Common myeloid progenitor, CD34-positive (primary cell): Measurements from ENCODE around the gene SLCO3A1.

Source experiments
- CTCF ChIA-PET: fragments of 350-600 bp; sonication (Branson Sonifier 250); formaldehyde crosslinking; loops from one replicate; lab custom pipeline; 2021; ENCODE audit warnings: antibody characterized with exemption; lab: Charles Lee
- POLR2A ChIA-PET: fragments of 350-600 bp; sonication (Branson Sonifier 250); formaldehyde crosslinking; loops from one replicate; lab custom pipeline; 2021; ENCODE audit warnings: antibody characterized with exemption; lab: Charles Lee
- DNase-seq, 3 donors: peaks; one replicate each; pipeline versions ENCODE4 v3.0.0 to v3.0.0-alpha.2; 2013
- H3K27ac ChIP-seq, 2 experiments: 1 replicate in 1 of 2; 2 replicates in 1 of 2; pipeline ENCODE4 v1.7.0; 2013; ENCODE audit warnings: inconsistent platforms in 2 of 2, low read length in 2 of 2, mild to moderate bottlenecking in 2 of 2, low read depth in 1 of 2, moderate library complexity in 1 of 2; ENCODE audit not compliant: severe bottlenecking in 2 of 2, insufficient read depth in 1 of 2, poor library complexity in 1 of 2
- H3K27me3 ChIP-seq, 5 experiments: replicated peaks in 2 of 5; 1 replicate in 3 of 5; 2 replicates in 2 of 5; pipeline versions ENCODE4 v1.6.1 to v1.7.0; 2013; ENCODE audit warnings: low read length in 4 of 5, mild to moderate bottlenecking in 2 of 5, moderate library complexity in 2 of 5, inconsistent platforms in 1 of 5; ENCODE audit not compliant: insufficient read depth in 5 of 5, control insufficient read depth in 4 of 5
- H3K36me3 ChIP-seq, 4 experiments: 1 replicate in 2 of 4; 2 replicates in 2 of 4; pipeline versions ENCODE4 v1.6.1 to v1.7.0; 2013; ENCODE audit warnings: low read length in 3 of 4, control low read depth in 1 of 4, mild to moderate bottlenecking in 1 of 4; ENCODE audit not compliant: control insufficient read depth in 4 of 4, insufficient read depth in 4 of 4
- H3K4me1 ChIP-seq, 4 experiments: 1 replicate in 3 of 4; 2 replicates in 1 of 4; pipeline versions ENCODE4 v1.6.1 to v1.7.1; 2013; ENCODE audit warnings: low read length in 3 of 4, mild to moderate bottlenecking in 3 of 4, control low read depth in 1 of 4, inconsistent platforms in 1 of 4, moderate library complexity in 1 of 4; ENCODE audit not compliant: control insufficient read depth in 4 of 4, insufficient read depth in 4 of 4; ENCODE audit errors: control extremely low read depth in 1 of 4
- H3K4me3 ChIP-seq, 7 experiments: 1 replicate in 4 of 7; 2 replicates in 3 of 7; pipeline versions ENCODE4 v1.5.1 to v1.7.0; 2013; ENCODE audit warnings: mild to moderate bottlenecking in 7 of 7, low read length in 6 of 7, moderate library complexity in 6 of 7, inconsistent platforms in 2 of 7, low read depth in 2 of 7, control low read depth in 1 of 7; ENCODE audit not compliant: insufficient read depth in 4 of 7, control insufficient read depth in 1 of 7; ENCODE audit errors: extremely low read depth in 1 of 7
- H3K9me3 ChIP-seq, 5 experiments: 1 replicate in 4 of 5; 2 replicates in 1 of 5; pipeline versions ENCODE4 v1.6.1 to v1.7.1; 2013; ENCODE audit warnings: low read length in 4 of 5, mild to moderate bottlenecking in 2 of 5, inconsistent platforms in 1 of 5, low read depth in 1 of 5, moderate library complexity in 1 of 5; ENCODE audit not compliant: control insufficient read depth in 4 of 5, insufficient read depth in 2 of 5; ENCODE audit errors: control extremely low read depth in 1 of 5
- WGBS: methylation state at CpG from one replicate; pipeline ENCODE4 v1.1.5; 2013; ENCODE audit not compliant: insufficient coverage; 5-methylcytosine and 5-hydroxymethylcytosine counted together

SLCO3A1 gene

DNA sequence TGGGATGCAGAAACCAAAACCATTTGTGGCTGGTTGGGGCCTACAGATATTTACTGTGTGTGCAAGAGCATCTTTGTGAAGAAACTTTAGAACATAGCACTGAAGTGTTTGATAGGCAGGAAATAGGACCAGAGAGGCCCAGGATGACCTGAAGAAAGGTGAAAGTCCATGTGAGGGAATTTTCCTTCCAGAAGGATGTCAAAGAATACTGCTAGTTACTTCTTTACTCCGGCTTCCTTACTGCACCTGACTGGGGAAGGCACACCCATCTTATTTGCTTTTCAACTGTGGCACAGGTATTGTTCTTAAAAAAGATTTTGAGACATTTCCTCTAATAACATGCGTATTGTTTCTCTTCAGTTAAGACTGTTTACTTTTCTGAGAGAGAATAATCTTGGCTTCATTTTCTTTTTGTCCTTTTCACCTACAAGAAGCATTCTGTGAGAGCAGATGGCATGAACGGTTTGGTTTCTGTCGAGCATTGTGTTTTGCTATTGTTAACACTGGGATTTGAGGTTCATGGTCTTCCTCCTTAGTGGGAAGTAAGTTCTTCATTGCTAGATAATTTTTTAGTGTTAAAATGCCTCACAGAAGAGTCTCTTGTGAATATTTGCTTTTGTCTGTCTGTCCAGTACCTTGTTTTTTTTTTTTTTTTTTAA, 71.5 kb downstream of the SLCO3A1 start:
- Histone ChIP-seq H3K4me3 (no peak overlapping the region), H3K27me3 (no peaks in the 10 kb centered on the region), H3K4me1 (peaks cover 5 to 24% (median 17%) of the 10 kb centered on the region in 4 experiments), H3K9me3 (no peaks in the 10 kb centered on the region), H3K27ac (no peak overlapping the region), H3K36me3 (no peaks in the 10 kb centered on the region)
- no CpG with 5 or more reads among the region's 4 CpGs for WGBS
- DNase-seq: no peak
- ChIA-PET CTCF (interaction anchor here (1.4 kb wide), 1 partner anchor 14 kb away, joined by 3 read pairs; no protein-coding TSS in a partner anchor), POLR2A (no interaction called here)

DNA sequence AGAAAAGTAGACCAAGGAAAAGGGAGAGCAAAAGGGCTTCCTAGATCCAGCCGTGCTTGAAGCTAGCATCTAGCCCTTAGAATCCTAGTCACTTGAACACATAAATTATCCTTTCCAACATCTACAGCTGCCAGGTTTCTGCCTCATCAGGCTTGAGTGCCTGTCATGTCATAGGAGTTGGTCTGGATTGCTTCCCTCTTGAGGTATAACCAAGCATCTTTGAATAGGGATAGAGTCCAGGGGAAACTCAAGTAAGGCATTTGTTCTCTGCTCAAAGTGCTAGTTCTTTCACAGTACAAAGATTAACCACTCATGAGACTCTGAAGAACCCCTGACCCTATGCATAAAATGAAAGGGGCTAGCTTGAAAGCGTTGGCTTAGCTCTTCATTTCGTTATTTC, 72.3 kb downstream of the SLCO3A1 start:
- no peaks in the 10 kb centered on the region for H3K9me3 ChIP-seq
- DNase-seq: no peak
- no peaks in the 10 kb centered on the region for H3K36me3 ChIP-seq
- ChIA-PET POLR2A (no interaction called here), CTCF (interaction anchor here (1.4 kb wide), 1 partner anchor 16 kb away, joined by 3 read pairs; no protein-coding TSS in a partner anchor)
- no peak overlapping the region for H3K4me3 ChIP-seq
- WGBS: no CpG with 5 or more reads among the region's 3 CpGs
- H3K27me3 ChIP-seq: no peaks in the 10 kb centered on the region
- no peak overlapping the region for H3K27ac ChIP-seq
- H3K4me1 ChIP-seq: peaks cover 5 to 22% (median 16%) of the 10 kb centered on the region in 4 experiments

- Histone ChIP-seq H3K4me1 (peaks cover 0 to 12% (median 8%) of the 10 kb centered on the region in 4 experiments), H3K27ac (no peak overlapping the region), H3K27me3 (no peaks in the 10 kb centered on the region), H3K4me3 (peak overlapping the region in 1 of 7 experiments; percentile 6), H3K9me3 (no peaks in the 10 kb centered on the region), H3K36me3 (no peaks in the 10 kb centered on the region)
- peak in 2 of 3 donors; percentile 38 to 56 for DNase-seq
- ChIA-PET CTCF (interaction anchor here (0.7 to 1.4 kb wide), 2 partner anchors 15 to 59 kb away, joined by 3 read pairs; no protein-coding TSS in a partner anchor), POLR2A (interaction anchor here (0.7 kb wide), 1 partner anchor 44 kb away, joined by 5 read pairs; no protein-coding TSS in a partner anchor)
- WGBS: no CpG with 5 or more reads among the region's 4 CpGs
Measured at GRCh38 chr15:91926908-91927270, 73.4 kb downstream of the SLCO3A1 start.

DNA sequence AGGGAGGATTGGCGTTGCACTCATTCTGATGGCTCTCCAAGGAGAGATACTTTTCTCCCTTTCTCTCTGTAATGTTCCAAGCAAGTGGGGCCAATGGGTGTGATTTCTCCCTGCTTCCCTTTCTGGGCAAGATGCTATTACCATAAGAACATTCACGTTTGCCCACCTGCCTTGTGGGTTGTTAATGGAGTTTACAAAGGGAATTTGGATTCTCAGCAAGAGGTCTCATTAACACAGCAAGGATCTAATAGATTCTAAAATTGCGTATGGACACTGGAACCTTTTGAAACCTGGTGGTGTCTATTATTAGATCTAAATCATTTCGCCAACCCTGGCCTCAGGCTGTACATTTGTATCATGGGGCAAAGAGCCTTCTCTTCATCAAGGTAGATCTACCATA, 74.1 kb downstream of the SLCO3A1 start:
- POLR2A ChIA-PET: no interaction called here
- Histone ChIP-seq H3K9me3 (no peaks in the 10 kb centered on the region), H3K4me1 (peaks cover 0 to 8% (median 5%) of the 10 kb centered on the region in 4 experiments), H3K4me3 (no peak overlapping the region), H3K27ac (no peak overlapping the region), H3K36me3 (no peaks in the 10 kb centered on the region), H3K27me3 (no peaks in the 10 kb centered on the region)
- DNase-seq: no peak
- 100% methylated on average over 2 of the region's 4 CpGs for WGBS
- CTCF ChIA-PET: interaction anchor here (1.0 to 1.7 kb wide), 2 partner anchors 11 to 14 kb away, joined by 5 to 8 read pairs; no protein-coding TSS in a partner anchor

DNA sequence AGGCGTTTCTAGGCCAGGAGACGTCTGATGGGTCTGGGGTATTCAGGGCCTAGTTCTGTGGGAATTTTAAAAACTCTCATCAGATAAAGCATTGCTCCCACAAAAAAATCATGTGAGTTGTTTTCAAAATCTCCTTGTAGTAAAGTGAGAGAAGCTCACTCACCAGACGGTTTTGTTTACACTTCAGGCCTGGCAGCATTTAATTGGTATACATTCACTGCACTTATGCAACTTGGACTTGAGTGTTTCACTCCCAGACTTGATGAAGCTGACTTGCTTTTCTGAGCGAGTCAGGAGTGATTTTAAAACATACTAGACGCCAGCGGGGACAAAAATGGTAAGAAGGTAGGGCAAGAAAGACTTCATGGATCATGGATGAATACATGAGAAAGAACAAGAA, 75.2 kb downstream of the SLCO3A1 start:
- DNase-seq: no peak
- H3K27ac ChIP-seq: no peak overlapping the region
- ChIA-PET CTCF (interaction anchor here (1.0 to 1.9 kb wide), 6 partner anchors 10 to 78 kb away, joined by 3 to 8 read pairs (median 4); no protein-coding TSS in a partner anchor), POLR2A (interaction anchor here (0.7 kb wide), 1 partner anchor 40 kb away, joined by 4 read pairs; no protein-coding TSS in a partner anchor)
- peaks cover 0 to 8% (median 5%) of the 10 kb centered on the region in 4 experiments for H3K4me1 ChIP-seq
- H3K27me3 ChIP-seq: no peaks in the 10 kb centered on the region
- H3K36me3 ChIP-seq: no peaks in the 10 kb centered on the region
- WGBS: 93% methylated on average over 3 of the region's 6 CpGs
- H3K4me3 ChIP-seq: no peak overlapping the region
- H3K9me3 ChIP-seq: no peaks in the 10 kb centered on the region

- DNase-seq: no peak
- POLR2A ChIA-PET: no interaction called here
- WGBS: no CpG with 5 or more reads among the region's 2 CpGs
- Histone ChIP-seq H3K36me3 (no peaks in the 10 kb centered on the region), H3K9me3 (peaks cover 0 to 7% (median 0%) of the 10 kb centered on the region in 5 experiments), H3K27me3 (no peaks in the 10 kb centered on the region), H3K4me3 (no peak overlapping the region), H3K27ac (no peak overlapping the region), H3K4me1 (peaks cover 0 to 8% (median 5%) of the 10 kb centered on the region in 4 experiments)
- CTCF ChIA-PET: interaction anchor here (1.2 to 1.9 kb wide), 4 partner anchors 9 to 18 kb away, joined by 3 to 8 read pairs (median 4); no protein-coding TSS in a partner anchor
Measured at GRCh38 chr15:91929509-91929908, 76.0 kb downstream of the SLCO3A1 start.

DNA sequence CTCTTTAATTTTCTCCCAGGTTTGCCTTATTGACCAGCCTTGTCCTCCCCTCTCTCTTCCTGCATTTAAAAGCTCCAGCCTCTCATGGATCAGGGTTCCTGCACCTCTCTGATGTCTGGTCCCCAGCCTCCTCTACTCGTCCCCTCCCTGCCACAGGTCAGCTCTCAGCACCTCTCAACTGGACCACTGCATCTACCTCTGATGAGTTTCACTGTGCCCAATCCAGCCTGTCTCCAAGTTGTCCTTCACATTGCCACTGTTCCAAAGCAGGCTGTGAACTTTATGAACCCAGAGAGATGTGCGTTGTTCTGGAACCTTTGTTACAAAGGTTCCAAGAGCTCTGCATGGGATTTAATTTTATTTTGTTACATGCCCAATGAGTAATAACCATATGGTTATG, 76.6 kb downstream of the SLCO3A1 start:
- H3K4me1 ChIP-seq: peaks cover 0 to 8% (median 5%) of the 10 kb centered on the region in 4 experiments
- POLR2A ChIA-PET: no interaction called here
- no peaks in the 10 kb centered on the region for H3K36me3 ChIP-seq
- peaks cover 0 to 7% (median 0%) of the 10 kb centered on the region in 5 experiments for H3K9me3 ChIP-seq
- CTCF ChIA-PET: interaction anchor here (1.2 to 1.9 kb wide), 3 partner anchors 9 to 17 kb away, joined by 3 to 7 read pairs (median 4); no protein-coding TSS in a partner anchor
- H3K27me3 ChIP-seq: no peaks in the 10 kb centered on the region
- WGBS: 100% methylated on average over 1 of the region's 2 CpGs
- H3K4me3 ChIP-seq: no peak overlapping the region
- no peak for DNase-seq
- H3K27ac ChIP-seq: no peak overlapping the region
